GM20000 (cell line): ENCODE data around the gene TNFAIP8.
"Not testable (repeated sequence)": the region's sequence is repeated elsewhere in the genome, so short reads cannot be mapped to it uniquely, and the experiment has no call there.

Experiments used
- DNase-seq: peaks from one replicate; pipeline ENCODE4 v3.0.0; 2012; ENCODE audit warnings: low spot score
- TF ChIP-seq, protein P1 (sequence below): IDR thresholded peaks from 2 replicates; pipeline ENCODE4 v1.5.1; 2012; ENCODE audit warnings: mild to moderate bottlenecking, control low read depth; ENCODE audit errors: extremely low read depth, missing control alignments

TNFAIP8 gene

DNA sequence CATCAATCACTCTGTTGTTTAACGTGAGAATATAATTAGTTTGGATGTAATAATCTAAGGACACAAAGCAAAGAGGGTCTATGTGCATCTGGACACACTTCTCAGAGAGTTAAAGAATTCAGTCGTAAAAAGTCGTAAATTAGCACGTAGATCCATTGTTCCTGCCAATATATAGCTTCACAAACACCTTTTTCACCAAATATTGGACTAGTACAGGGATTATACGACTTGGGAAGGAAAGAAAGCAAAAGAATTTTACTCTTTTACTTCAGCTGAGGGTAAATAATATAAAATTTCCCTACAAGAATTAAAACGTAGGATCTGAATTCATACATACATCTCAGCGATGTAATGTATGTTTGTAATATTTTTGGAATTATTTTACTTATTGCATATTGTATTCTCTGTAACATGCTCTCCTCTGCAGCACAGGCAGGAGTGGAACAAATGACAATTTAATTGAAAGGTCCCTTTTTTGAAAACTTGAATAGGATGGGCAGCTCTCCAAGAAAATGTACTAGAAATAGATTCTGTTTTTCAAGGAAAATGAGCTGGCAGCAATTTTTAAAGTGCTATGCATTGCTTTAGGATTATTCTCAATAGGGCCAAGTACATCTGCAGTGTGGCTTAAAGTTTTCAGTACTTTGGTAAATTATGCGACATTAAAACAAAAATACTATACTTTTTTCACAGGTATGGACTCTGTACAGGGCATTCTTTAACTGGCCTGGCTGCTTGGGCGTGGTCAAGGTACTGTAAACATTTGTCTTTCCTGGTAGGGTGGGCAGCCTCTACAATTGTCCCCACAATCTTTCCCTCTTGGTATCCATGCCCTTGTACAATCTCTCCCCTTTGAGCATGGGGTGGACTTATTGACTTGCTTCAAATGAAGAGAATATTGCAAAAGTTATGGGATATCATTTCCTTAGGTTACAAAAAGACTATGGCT lies 56.7 kb downstream of the TNFAIP8 start:
- no peak for DNase-seq
- TF ChIP-seq, protein P1, sequence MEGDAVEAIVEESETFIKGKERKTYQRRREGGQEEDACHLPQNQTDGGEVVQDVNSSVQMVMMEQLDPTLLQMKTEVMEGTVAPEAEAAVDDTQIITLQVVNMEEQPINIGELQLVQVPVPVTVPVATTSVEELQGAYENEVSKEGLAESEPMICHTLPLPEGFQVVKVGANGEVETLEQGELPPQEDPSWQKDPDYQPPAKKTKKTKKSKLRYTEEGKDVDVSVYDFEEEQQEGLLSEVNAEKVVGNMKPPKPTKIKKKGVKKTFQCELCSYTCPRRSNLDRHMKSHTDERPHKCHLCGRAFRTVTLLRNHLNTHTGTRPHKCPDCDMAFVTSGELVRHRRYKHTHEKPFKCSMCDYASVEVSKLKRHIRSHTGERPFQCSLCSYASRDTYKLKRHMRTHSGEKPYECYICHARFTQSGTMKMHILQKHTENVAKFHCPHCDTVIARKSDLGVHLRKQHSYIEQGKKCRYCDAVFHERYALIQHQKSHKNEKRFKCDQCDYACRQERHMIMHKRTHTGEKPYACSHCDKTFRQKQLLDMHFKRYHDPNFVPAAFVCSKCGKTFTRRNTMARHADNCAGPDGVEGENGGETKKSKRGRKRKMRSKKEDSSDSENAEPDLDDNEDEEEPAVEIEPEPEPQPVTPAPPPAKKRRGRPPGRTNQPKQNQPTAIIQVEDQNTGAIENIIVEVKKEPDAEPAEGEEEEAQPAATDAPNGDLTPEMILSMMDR: no peak

DNA sequence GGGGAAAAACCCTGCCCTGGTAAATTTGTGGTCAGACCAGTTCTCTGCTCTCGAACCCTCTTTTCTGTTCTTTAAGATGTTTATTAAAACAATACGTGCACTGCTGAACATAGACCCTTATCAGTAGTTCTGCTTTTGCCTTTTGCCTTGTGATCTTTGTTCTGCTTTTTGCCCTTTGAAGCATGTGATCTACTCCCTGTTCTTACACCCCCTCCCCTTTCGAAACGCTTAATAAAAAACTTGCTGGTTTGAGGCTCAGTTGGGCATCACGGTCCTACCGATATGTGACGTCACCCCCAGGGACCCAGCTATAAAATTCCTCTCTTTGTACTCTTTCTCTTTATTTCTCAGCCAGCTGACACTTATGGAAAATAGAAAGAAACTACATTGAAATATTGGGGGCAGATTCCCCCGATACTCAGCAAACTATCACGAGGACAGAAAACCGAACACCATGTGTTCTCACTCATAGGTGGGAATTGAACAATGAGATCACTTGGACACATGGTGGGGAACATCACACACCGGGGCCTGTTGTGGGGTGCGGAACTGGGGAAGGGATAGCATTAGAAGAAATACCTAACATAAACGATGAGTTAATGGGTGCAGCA lies 58.4 kb downstream of the TNFAIP8 start:
- not testable (repeated sequence) for DNase-seq

DNA sequence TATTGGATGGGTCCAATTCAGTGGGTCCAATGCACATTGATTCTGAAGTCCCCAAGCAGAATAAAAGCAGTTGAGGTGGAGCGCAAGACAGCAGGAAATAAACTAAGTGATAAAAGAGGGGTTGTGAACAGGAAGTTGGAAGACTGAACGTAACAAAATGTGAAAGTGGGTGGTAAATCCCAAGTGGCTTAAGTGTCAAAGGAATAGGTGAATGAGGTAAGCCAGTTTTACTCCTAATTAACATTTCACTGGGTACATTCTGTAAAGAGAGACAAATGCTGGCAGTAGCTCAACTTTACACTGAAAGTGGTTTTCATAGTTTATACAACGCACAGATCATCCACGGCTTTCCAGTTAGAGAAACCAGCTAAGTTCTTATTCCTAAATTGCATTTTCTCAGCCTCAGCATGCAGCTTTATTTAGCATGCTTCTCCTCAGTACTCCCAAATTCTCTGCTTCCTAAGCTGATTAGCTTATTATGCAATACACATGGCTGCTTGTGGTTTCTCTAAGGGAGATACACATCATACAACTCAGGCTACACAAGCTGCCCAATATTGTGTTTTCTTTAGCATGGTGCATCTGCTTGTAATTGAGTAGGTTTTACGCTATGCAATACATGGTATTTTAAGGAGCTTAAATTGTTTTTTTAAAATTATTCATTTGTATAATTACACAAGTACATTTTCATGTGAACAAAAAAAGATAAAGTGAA lies 62.2 kb downstream of the TNFAIP8 start:
- DNase-seq: no peak
- TF ChIP-seq, protein P1: no peak

DNA sequence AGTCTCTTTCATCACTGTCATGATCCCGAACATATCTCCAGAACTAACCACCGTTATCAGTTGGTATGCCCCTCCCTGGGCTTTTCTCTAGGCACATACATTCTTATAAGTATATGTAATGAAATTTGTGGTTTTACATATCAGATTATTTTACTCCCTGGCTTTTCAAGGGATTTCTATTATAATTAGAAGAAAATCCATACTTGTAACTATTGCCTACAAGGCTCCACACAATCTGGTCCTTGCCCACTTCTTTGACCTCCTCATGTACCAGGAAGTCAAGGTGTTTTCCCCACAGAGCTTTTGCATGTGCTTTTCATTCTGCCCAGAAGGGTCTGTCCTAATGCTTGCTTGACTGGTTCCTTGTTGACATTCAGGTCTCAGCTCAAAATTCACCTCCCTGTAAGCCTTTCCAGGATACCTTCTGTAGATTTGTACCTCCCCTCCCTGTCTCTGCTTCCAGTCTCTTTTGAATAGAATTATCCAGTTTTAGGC lies 62.8 kb downstream of the TNFAIP8 start:
- TF ChIP-seq, protein P1: no peak
- DNase-seq: no peak

DNA sequence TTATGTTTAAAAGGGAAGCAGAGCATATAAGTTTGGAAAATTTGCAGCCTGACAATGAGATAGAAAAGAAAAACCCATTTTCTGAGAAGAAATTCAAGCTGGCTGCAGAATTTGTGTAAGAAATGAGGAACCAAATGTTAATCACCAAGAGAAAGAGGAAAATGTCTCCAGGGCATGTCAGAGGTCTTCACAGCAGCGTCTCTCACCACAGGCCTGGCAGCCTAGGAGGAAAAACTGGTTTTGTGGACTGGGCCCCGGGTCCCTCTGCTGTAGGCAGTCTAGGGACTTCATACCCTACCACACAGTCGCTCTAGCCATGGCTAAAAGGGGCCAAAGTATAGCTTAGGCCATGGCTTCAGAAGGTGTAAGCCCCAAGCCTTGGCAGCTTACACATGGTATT lies 64.3 kb downstream of the TNFAIP8 start:
- TF ChIP-seq, protein P1: no peak
- DNase-seq: no peak

DNA sequence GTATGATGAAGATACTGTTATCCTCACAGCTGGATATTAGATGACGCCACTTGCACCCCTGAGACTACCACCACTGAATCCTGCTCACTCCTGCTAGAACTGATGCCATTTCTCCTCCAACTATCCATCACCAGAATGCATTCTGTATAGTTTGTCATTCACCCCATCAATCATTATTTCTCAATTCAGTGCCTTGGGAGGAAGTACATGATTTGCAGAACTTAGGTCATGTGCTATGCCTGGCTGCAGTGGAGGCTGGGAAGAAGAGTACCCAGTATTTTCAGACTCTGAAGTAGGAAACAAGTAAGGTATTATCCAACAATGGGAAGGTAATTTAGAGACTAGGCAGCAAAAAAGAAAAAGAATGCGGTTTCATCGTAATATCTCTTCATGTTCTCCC lies 70.2 kb downstream of the TNFAIP8 start:
- no peak for DNase-seq
- TF ChIP-seq, protein P1: no peak

DNA sequence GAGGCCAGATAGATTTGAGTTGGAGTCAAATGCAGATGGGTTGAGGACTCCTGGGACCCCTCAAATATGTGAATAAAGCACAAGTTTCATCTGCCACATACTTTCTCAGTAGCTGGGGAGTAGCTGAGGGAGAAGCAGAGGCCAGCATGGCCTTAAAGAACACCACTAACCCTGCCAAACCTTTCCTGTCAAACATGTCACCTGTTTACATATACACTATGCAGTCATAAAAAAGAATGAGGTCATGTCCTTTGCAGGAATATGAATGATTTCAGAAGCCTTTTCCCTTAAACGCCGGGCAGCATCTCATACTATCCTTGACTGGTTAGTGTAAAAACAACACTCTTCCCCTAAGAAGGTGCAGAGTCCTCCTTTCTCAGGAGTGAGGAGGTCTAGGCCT lies 71.2 kb downstream of the TNFAIP8 start:
- DNase-seq: no peak
- TF ChIP-seq, protein P1: no peak

DNA sequence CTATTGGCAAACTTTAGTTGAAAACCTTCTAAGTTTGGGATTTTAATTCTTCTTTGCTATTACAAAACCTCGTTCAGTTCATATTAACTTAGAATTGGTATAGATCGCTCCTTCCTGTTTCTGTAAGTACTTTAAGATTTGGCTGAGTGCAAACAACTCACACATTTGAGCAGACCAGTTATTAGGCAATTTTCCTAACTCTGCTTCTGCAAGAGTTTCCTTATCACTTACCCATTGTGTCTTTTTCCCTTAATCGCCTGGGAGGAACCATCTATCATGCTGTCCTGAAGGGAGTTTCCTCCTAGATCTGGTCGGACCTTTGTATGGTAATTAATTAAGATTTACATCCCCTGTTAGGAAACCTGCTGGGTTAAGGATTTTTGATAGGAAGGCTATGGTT lies 71.8 kb downstream of the TNFAIP8 start:
- DNase-seq: not testable (repeated sequence)

DNA sequence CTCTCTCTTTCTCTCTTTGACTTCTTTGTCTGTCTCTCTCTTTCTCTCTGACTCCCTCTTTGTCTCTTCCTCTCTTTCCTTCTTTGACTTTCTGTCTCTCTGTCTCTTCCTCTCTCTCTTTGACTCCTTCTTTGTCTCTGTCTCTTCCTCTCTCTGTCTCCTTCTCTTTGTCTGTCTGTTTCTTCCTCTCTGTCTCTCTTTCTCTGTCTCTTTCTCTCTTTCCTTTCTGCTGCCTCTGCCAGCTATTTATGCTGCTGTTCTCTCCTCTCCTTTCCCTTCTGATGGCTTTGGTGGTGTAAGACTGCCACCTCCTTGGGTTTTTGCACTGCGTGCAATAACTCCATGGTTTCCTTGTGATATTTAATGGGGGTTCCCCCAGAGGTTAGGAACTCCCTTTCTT lies 72.3 kb downstream of the TNFAIP8 start:
- DNase-seq: not testable (repeated sequence)

DNA sequence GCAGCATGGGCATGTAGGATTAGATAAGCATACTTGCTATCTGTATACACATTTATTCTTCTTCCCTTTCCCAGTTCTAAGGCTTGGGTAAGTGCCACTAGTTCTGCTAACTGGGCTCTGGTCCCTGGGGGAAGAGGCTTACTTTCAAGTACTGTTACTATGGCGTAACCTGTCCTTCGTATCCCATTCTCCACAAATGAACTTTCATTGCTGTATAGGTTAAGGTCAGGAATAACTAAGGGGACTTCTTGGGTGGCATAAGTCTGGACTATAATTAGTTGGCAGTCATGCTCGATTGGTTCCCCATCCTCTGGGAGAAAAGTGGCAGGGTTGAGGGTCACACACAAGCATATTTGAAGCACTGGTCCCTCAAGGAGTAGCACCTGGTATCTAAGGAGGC lies 72.8 kb downstream of the TNFAIP8 start:
- not testable (repeated sequence) for DNase-seq

DNA sequence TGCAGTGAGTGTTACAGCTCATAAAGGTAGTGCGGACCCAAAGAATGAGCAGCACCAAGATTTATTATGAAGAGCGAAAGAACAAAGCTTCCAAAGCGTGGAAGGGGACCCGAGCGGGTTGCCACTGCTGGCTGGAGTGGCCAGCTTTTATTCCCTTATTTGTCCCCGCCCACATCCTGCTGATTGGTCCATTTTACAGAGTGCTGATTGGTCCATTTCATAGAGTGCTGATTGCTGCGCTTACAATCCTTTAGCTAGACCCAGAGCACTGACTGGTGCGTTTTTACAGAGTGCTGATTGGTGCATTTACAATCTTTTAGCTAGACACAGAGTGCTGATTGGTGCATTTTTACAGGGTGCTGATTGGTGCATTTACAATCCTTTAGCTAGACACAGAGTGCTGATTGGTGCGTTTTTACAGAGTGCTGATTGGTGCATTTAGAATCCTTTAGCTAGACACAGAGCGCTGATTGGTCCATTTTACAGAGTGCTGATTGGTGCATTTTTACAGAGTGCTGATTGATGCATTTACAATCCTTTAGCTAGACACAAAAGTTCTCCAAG lies 76.9 kb downstream of the TNFAIP8 start:
- DNase-seq: not testable (repeated sequence)
